A172 (cell line): ENCODE results near the gene DBET. TPM values are rescaled to one million over a fixed set of nuclear protein-coding genes. Genes with fewer than 3 reads are reported as not detected.

Source experiments
- total RNA-seq: library from RNA; depleted of rRNA; stranded (reverse); fragments of >200 nt; shearing (Covaris generic); gene quantifications from 2 replicates; pipeline ENCODE4 v1.2.3, GENCODE V29; 2014; rRNA removed

The DBET gene
- total RNA-seq, 1 experiment from 2014 or later, result not detected

Other genes starting within 250 kb of the DBET start
- 108 and 170 TPM in 2 replicates for gene FRG1, start 123.6 kb upstream of the DBET start, total RNA-seq
- gene FRG2, start 37.2 kb upstream of the DBET start, total RNA-seq, result not detected in 2 replicates
- gene DUX4, start 109.3 kb downstream of the DBET start, total RNA-seq, result not detected in 2 replicates